Activated naive CD4-positive, alpha-beta T cell treated with anti-CD3 and anti-CD28 coated beads for 36 hours (primary cell): ENCODE data around the gene CNOT4. TPM values are rescaled to one million over a fixed set of nuclear protein-coding genes. Genes with fewer than 3 reads are reported as not detected.
"Not testable (repeated sequence)": the region's sequence is repeated elsewhere in the genome, so short reads cannot be mapped to it uniquely, and the experiment has no call there.

ENCODE experiments used
- CTCF ChIA-PET: fragments of 350-600 bp; sonication (Branson Sonifier 250); formaldehyde crosslinking; loops from one replicate; lab custom pipeline; 2021; ENCODE audit warnings: antibody characterized with exemption; lab: Charles Lee
- DNase-seq: peaks from one replicate; pipeline ENCODE4 v3.0.0-alpha.2; 2020
- H3K27ac Mint-ChIP-seq: one replicate; pipeline ENCODE4 v1.8.0; 2021; ENCODE audit warnings: mild to moderate bottlenecking, mixed read lengths
- H3K27me3 Mint-ChIP-seq: one replicate; pipeline ENCODE4 v1.8.0; 2021; ENCODE audit warnings: low read depth, mixed read lengths
- H3K36me3 Mint-ChIP-seq: one replicate; pipeline ENCODE4 v1.8.0; 2021; ENCODE audit warnings: low read depth, mixed read lengths
- H3K4me1 Mint-ChIP-seq: one replicate; pipeline ENCODE4 v1.8.0; 2021; ENCODE audit warnings: low read depth, mixed read lengths
- H3K4me3 Mint-ChIP-seq: one replicate; pipeline ENCODE4 v1.8.0; 2021; ENCODE audit warnings: mild to moderate bottlenecking, moderate library complexity, mixed read lengths
- H3K9me3 Mint-ChIP-seq: one replicate; pipeline ENCODE4 v1.8.0; 2021; ENCODE audit warnings: mixed read lengths
- intact Hi-C: fragments of 100-400 bp; cut with micrococcal nuclease; formaldehyde crosslinking; loops from one replicate; pipeline ENCODE4 v1.15.1; 2023
- total RNA-seq, 2 experiments: library from RNA; stranded (reverse); gene quantifications; one replicate each; pipeline ENCODE4 v1.2.3, GENCODE V29; 2021

Gene CNOT4
- total RNA-seq, 2 experiments from 2014 or later, result 16.6 to 20.3 TPM

DNA sequence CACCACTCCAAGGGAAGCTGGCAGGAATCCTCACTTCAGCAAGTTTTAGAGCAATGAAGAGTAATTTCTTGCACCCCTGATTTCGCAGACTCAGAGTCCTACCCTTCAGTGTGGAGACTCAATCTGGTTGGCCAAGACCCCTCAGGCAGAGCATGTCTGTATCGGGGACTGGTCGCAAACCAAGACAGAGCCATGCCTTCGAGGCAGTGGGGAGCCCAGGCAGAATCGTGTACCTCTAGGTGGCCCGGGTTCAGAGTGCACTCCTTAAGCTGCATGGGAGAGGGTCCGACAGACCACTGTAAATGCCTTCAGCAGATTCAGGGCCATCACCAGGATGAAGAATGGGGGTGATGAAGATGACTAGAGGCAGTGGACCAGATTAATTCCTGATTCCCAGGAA, 181.4 kb downstream of the CNOT4 start:
- H3K4me3 Mint-ChIP-seq, result no peak overlapping the region
- CTCF ChIA-PET, result no interaction called here
- H3K9me3 Mint-ChIP-seq, result peaks cover 11% of the 10 kb centered on the region

GRCh38 chr7:135328053-135328452, 181.8 kb downstream of the CNOT4 start:
- Mint-ChIP-seq H3K4me3 (no peak overlapping the region), H3K36me3 (no peaks in the 10 kb centered on the region), H3K27ac (no peak overlapping the region), H3K9me3 (peaks cover 9% of the 10 kb centered on the region), H3K27me3 (no peaks in the 10 kb centered on the region), H3K4me1 (no peaks in the 10 kb centered on the region)
- no peak for DNase-seq
- CTCF ChIA-PET, result no interaction called here
- intact Hi-C loops, result no loop called here

More for the DNA sequence above, 181.4 kb downstream of the CNOT4 start:
- Mint-ChIP-seq H3K27me3 (no peaks in the 10 kb centered on the region), H3K4me1 (peaks cover 2% of the 10 kb centered on the region), H3K27ac (no peak overlapping the region), H3K36me3 (no peaks in the 10 kb centered on the region)
- intact Hi-C loops, result no loop called here
- DNase-seq, result no peak

- CTCF ChIA-PET, result no interaction called here
- H3K4me1 Mint-ChIP-seq, result no peaks in the 10 kb centered on the region
Measured at GRCh38 chr7:135327458-135327857, 182.4 kb downstream of the CNOT4 start.

GRCh38 chr7:135326636-135327280, 183.1 kb downstream of the CNOT4 start:
- Mint-ChIP-seq H3K9me3 (peaks cover 10% of the 10 kb centered on the region), H3K36me3 (no peaks in the 10 kb centered on the region), H3K27ac (no peak overlapping the region), H3K27me3 (no peaks in the 10 kb centered on the region), H3K4me1 (no peaks in the 10 kb centered on the region), H3K4me3 (no peak overlapping the region)
- CTCF ChIA-PET, result interaction anchor here (1.0 kb wide), 1 partner anchor 319 kb away, joined by 3 read pairs; no protein-coding TSS in a partner anchor
- no peak for DNase-seq
- intact Hi-C loops, result no loop called here

More at GRCh38 chr7:135327458-135327857, 182.4 kb downstream of the CNOT4 start:
- no peak for DNase-seq
- peaks cover 10% of the 10 kb centered on the region for H3K9me3 Mint-ChIP-seq
- no peak overlapping the region for H3K27ac Mint-ChIP-seq
- H3K36me3 Mint-ChIP-seq, result no peaks in the 10 kb centered on the region
- intact Hi-C loops, result no loop called here
- H3K27me3 Mint-ChIP-seq, result no peaks in the 10 kb centered on the region
- H3K4me3 Mint-ChIP-seq, result no peak overlapping the region

DNA sequence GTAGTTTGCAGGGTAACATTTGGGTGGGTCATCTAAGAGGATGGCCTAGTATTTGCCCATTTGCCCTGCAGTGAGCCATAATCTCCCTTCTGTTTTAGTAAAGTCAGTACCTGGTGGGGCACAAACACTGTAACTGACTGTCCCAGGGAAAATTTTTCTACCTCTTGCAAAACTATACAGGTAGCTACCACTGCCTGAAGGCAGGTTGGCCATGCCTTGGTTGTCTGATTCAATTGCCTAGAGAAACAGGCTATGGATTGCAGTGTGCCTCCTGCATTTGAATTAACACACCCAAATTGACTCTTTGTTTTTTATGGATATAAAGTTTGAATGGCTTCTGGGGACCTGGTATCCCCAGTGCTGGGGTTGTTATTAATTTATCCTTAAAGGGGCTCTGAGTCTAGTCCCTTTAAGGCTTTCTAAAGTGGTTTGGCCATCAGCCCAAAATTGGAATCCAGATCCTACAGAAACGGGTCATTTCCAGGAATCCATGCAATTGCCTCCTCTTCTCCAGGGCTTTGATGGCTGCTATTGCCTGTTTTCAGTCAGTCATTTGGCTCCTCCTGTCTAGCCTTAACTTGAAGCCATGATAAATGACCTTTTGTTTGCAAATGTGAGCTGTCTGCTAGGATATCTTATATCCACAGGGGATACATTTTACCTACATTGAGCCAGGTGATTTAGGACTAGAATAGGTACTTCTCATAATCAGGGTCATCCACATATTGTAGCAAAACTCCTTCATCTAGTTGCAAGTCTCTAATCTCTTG, 187.1 kb downstream of the CNOT4 start:
- Mint-ChIP-seq H3K9me3 (peaks cover 8% of the 10 kb centered on the region), H3K4me1 (no peaks in the 10 kb centered on the region), H3K36me3 (no peaks in the 10 kb centered on the region), H3K4me3 (no peak overlapping the region), H3K27ac (no peak overlapping the region), H3K27me3 (no peaks in the 10 kb centered on the region)
- CTCF ChIA-PET, result no interaction called here
- no peak for DNase-seq
- intact Hi-C loops, result no loop called here

GRCh38 chr7:135321556-135321955, 188.3 kb downstream of the CNOT4 start:
- CTCF ChIA-PET, result interaction anchor here (1.3 kb wide), 1 partner anchor 47 kb away, joined by 4 read pairs; no protein-coding TSS in a partner anchor
- H3K36me3 Mint-ChIP-seq, result no peaks in the 10 kb centered on the region

DNA sequence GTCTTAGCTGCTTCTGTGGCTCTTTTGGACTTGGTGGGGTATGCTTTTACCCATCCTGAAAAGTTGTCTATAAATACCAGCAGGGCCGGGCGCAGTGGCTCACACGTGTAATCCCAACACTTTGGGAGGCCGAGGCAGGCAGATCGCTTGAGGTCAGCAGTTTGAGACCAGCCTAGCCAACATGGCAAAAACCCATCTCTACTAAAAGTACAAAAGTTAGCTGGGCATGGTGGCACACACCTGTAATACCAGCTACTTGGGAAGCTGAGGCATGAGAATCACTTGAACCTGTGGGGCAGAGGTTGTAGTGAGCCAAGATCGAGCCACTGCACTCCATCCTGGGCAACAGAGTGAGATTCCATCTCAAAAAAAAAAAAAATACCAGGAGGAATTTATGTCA, 188.9 kb downstream of the CNOT4 start:
- H3K4me1 Mint-ChIP-seq, H3K9me3 Mint-ChIP-seq, DNase-seq, intact Hi-C loops, H3K4me3 Mint-ChIP-seq, H3K36me3 Mint-ChIP-seq, H3K27me3 Mint-ChIP-seq, H3K27ac Mint-ChIP-seq: not testable (repeated sequence)
- CTCF ChIA-PET, result interaction anchor here (1.3 kb wide), 1 partner anchor 47 kb away, joined by 4 read pairs; no protein-coding TSS in a partner anchor

More at GRCh38 chr7:135321556-135321955, 188.3 kb downstream of the CNOT4 start:
- DNase-seq, result no peak
- no peak overlapping the region for H3K27ac Mint-ChIP-seq
- no peaks in the 10 kb centered on the region for H3K27me3 Mint-ChIP-seq
- no peaks in the 10 kb centered on the region for H3K4me1 Mint-ChIP-seq
- H3K9me3 Mint-ChIP-seq, result peaks cover 8% of the 10 kb centered on the region
- H3K4me3 Mint-ChIP-seq, result no peak overlapping the region
- intact Hi-C loops, result no loop called here

DNA sequence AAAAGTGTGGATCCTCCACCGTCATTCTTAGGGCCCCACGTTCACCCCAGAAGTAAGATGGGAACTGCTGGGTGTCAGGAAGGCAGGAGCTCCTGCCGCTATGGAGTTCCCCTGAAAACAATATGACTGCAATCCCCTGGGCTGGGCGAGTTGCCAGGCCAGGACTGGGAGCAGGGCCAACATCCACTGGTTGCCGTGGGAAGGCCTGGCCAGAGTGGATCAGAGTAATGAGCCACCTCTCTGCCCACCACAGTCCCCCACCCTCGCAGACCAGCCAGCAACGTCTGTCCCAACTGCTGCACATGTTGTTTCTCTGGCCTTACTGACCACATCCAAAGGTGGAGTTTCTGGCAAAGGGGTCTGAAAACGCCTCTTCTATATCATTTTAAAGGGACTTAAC, 189.6 kb downstream of the CNOT4 start:
- DNase-seq, result no peak
- Mint-ChIP-seq H3K9me3 (peaks cover 8% of the 10 kb centered on the region), H3K4me3 (no peak overlapping the region), H3K36me3 (no peaks in the 10 kb centered on the region), H3K27ac (no peak overlapping the region), H3K4me1 (no peaks in the 10 kb centered on the region), H3K27me3 (no peaks in the 10 kb centered on the region)
- CTCF ChIA-PET, result no interaction called here
- intact Hi-C loops, result no loop called here

DNA sequence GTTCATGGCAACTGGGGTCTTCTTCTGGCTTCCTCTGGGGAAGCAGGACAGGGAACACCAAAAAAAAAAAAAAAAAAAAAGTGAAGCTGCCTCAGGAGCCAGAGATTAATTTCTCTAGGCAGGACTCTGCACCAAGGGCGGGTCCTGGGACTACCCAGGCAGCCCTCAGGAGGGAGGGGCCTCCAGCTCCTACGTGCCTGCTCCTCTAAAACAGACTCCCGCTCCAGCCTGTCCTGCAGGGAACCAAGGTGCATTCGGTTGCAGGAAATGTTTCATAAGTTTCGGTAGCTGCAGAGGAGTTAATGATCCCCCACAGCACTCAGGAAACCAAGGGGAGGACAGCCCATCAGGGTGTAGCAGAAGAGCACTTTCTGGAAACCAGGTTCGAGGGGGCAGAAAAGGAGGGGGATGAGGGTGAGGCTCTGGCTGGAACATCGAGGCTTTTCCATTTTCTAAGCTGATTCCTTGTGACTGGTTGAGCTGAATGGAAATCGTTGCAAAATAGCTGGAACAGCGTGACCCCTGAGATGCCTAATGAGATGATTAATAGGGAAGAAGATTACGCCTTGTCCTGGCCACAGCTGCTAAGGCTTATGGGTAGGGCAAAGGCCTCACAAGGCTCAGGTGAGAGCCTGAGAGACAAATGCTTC, 192.1 kb downstream of the CNOT4 start:
- DNase-seq, result no peak
- H3K4me1 Mint-ChIP-seq, result no peaks in the 10 kb centered on the region
- intact Hi-C loops, result no loop called here
- H3K9me3 Mint-ChIP-seq, result no peaks in the 10 kb centered on the region
- H3K27ac Mint-ChIP-seq, result no peak overlapping the region
- H3K27me3 Mint-ChIP-seq, result no peaks in the 10 kb centered on the region
- no peak overlapping the region for H3K4me3 Mint-ChIP-seq
- CTCF ChIA-PET, result interaction anchor here (0.9 kb wide), 1 partner anchor 37 kb away, joined by 3 read pairs; no protein-coding TSS in a partner anchor
- H3K36me3 Mint-ChIP-seq, result no peaks in the 10 kb centered on the region

- intact Hi-C loops, result no loop called here
- CTCF ChIA-PET, result interaction anchor here (1.3 kb wide), 1 partner anchor 42 kb away, joined by 3 read pairs; no protein-coding TSS in a partner anchor
Measured at GRCh38 chr7:135316648-135317313, 193.1 kb downstream of the CNOT4 start.

DNA sequence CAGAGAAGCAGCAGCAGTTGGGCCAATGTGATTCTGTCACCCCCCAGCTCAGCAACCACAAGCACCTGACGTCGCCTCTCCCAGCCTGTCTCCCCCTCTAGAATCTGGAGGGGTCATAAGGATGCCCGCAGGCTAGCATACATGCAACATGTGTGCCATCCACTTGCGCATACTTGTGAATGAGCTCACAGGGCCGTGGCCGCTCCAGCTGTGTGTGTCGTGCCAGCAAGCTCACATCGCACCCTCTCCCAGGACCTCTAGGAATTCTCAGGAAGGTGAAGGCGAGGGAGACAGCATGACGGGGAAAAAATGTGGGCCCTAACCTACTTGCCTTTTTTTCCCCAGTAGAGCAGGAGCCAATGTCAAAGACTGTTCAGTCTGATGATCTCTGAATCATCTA, 195.9 kb downstream of the CNOT4 start:
- CTCF ChIA-PET, result no interaction called here

More at GRCh38 chr7:135316648-135317313, 193.1 kb downstream of the CNOT4 start:
- no peak for DNase-seq
- Mint-ChIP-seq H3K27me3 (no peaks in the 10 kb centered on the region), H3K4me1 (no peaks in the 10 kb centered on the region), H3K27ac (no peak overlapping the region), H3K4me3 (no peak overlapping the region), H3K36me3 (no peaks in the 10 kb centered on the region), H3K9me3 (no peaks in the 10 kb centered on the region)

More for the DNA sequence above, 195.9 kb downstream of the CNOT4 start:
- Mint-ChIP-seq H3K27me3 (no peaks in the 10 kb centered on the region), H3K36me3 (no peaks in the 10 kb centered on the region), H3K4me1 (no peaks in the 10 kb centered on the region), H3K9me3 (no peaks in the 10 kb centered on the region), H3K27ac (no peak overlapping the region), H3K4me3 (no peak overlapping the region)
- intact Hi-C loops, result no loop called here
- no peak for DNase-seq
